Measurements from ENCODE around the gene GPR4.

DNA sequence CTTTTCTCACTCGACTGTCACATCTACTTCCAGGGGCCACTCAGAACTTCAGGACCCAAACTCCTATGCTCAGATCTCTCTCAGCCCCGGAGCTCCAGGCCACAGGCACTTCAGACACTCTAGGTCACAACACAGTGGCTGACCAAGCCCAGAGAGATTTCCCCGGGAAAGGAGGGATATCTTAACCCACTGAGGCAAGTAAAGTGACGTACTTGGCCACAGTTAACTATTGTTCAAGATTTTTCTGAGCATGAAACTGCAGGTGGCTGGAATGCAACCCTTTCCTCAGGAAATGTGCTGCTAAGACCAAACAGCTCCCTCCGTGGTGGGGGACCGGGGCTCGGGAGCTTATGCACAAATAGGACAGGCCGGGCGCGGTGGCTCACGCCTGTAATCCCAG lies 41.3 kb downstream of the GPR4 start:
- TF ChIP-seq, protein P1, sequence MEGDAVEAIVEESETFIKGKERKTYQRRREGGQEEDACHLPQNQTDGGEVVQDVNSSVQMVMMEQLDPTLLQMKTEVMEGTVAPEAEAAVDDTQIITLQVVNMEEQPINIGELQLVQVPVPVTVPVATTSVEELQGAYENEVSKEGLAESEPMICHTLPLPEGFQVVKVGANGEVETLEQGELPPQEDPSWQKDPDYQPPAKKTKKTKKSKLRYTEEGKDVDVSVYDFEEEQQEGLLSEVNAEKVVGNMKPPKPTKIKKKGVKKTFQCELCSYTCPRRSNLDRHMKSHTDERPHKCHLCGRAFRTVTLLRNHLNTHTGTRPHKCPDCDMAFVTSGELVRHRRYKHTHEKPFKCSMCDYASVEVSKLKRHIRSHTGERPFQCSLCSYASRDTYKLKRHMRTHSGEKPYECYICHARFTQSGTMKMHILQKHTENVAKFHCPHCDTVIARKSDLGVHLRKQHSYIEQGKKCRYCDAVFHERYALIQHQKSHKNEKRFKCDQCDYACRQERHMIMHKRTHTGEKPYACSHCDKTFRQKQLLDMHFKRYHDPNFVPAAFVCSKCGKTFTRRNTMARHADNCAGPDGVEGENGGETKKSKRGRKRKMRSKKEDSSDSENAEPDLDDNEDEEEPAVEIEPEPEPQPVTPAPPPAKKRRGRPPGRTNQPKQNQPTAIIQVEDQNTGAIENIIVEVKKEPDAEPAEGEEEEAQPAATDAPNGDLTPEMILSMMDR (IDR thresholded peaks at IDR 0.05) = no peak
- TF ChIP-seq POLR2A (IDR thresholded peaks at IDR 0.05) = no peak
- TF ChIP-seq POLR2AphosphoS5 (IDR thresholded peaks at IDR 0.05) = no peak

Data from upper lobe of left lung (tissue), 4 donors.